GM23338 (cell line): ENCODE results near the gene LRMDA. TPM values are rescaled to one million over a fixed set of nuclear protein-coding genes. Genes with fewer than 3 reads are reported as not detected.

Experiments
- CTCF ChIP-seq, 2 experiments: fragments of 200-600 bp in 1 of 2; sonication (generic) in 1 of 2; conservative IDR thresholded peaks; 2 replicates each; pipeline versions ENCODE4 v1.5.1 to v1.6.1; 2016 to 2017; ENCODE audit warnings: antibody characterized with exemption in 2 of 2, low read depth in 2 of 2, mild to moderate bottlenecking in 2 of 2, moderate library complexity in 1 of 2
- JUNB ChIP-seq: IDR thresholded peaks from one replicate; pipeline ENCODE4 v1.6.1; 2016; ENCODE audit warnings: antibody characterized with exemption; ENCODE audit not compliant: unreplicated experiment
- ZNF331 ChIP-seq: fragments of 250-450 bp; sonication (Bioruptor Pico); IDR thresholded peaks from 2 replicates; pipeline ENCODE4 v1.5.0; 2020; ENCODE audit warnings: low read depth, mild to moderate bottlenecking, moderate library complexity
- ZNF462 ChIP-seq: fragments of 250-450 bp; sonication (Bioruptor Pico); IDR thresholded peaks from 2 replicates; pipeline ENCODE4 v1.5.0; 2020; ENCODE audit warnings: mild to moderate bottlenecking, moderate library complexity
- polyA plus RNA-seq: library from polyadenylated mRNA; unstranded; fragments of >200 nt; fragmentation: Nextera tagmentation; extraction: Ambion mirVana; gene quantifications from 2 replicates; pipeline ENCODE4 v1.2.1, GENCODE V29; 2016
- total RNA-seq: library from RNA; depleted of rRNA; stranded (reverse); fragments of >200 nt; shearing (Covaris generic); gene quantifications from 2 replicates; pipeline ENCODE4 v1.2.3, GENCODE V29; 2014
- TF ChIP-seq, protein P1 (sequence below): IDR thresholded peaks from one replicate; pipeline ENCODE4 v1.6.1; 2018; ENCODE audit warnings: antibody characterized with exemption; ENCODE audit not compliant: unreplicated experiment

The LRMDA gene
- total and polyA plus RNA-seq, 2 experiments from 2014 or later, result 0.90 to 1.8 TPM

GRCh38 chr10:76213876-76214275, 782.5 kb downstream of the LRMDA start (continued):
- no peak for TF ChIP-seq ZNF462 (CRISPR knock-in tag)
- TF ChIP-seq JUNB, result no peak
- TF ChIP-seq ZNF331 (CRISPR knock-in tag), result no peak
- TF ChIP-seq CTCF (conservative IDR thresholded peaks at IDR 0.05; ENCODE audit: low read depth in 2 of 2), result no peak
- TF ChIP-seq, protein P1, sequence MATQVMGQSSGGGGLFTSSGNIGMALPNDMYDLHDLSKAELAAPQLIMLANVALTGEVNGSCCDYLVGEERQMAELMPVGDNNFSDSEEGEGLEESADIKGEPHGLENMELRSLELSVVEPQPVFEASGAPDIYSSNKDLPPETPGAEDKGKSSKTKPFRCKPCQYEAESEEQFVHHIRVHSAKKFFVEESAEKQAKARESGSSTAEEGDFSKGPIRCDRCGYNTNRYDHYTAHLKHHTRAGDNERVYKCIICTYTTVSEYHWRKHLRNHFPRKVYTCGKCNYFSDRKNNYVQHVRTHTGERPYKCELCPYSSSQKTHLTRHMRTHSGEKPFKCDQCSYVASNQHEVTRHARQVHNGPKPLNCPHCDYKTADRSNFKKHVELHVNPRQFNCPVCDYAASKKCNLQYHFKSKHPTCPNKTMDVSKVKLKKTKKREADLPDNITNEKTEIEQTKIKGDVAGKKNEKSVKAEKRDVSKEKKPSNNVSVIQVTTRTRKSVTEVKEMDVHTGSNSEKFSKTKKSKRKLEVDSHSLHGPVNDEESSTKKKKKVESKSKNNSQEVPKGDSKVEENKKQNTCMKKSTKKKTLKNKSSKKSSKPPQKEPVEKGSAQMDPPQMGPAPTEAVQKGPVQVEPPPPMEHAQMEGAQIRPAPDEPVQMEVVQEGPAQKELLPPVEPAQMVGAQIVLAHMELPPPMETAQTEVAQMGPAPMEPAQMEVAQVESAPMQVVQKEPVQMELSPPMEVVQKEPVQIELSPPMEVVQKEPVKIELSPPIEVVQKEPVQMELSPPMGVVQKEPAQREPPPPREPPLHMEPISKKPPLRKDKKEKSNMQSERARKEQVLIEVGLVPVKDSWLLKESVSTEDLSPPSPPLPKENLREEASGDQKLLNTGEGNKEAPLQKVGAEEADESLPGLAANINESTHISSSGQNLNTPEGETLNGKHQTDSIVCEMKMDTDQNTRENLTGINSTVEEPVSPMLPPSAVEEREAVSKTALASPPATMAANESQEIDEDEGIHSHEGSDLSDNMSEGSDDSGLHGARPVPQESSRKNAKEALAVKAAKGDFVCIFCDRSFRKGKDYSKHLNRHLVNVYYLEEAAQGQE, result no peak
